ENCODE measurements around the gene C14orf119.

GRCh38 chr14:23146980-23147379 is 51.7 kb downstream of the C14orf119 start:
- TF ChIP-seq FOXJ3 (CRISPR knock-in tag; IDR thresholded peaks at IDR 0.05) (no peak), SMARCC2 (IDR thresholded peaks at IDR 0.05; ENCODE audit: low read depth) (no peak), SP2 (IDR thresholded peaks at IDR 0.05; ENCODE audit: extremely low read depth, low read depth, low read length, poor library complexity, severe bottlenecking) (no peak), RAD21 (CRISPR knock-in tag; conservative IDR thresholded peaks at IDR 0.05 in 1 of 2, IDR thresholded peaks at IDR 0.05 in 1 of 2) (no peak), ZNF274 (IDR thresholded peaks at IDR 0.05; ENCODE audit: borderline replicate concordance, low read depth, low read length) (no peak), ARID1B (IDR thresholded peaks at IDR 0.05) (no peak), ZNF143 (CRISPR knock-in tag; IDR thresholded peaks at IDR 0.05) (no peak), ERF (CRISPR knock-in tag; IDR thresholded peaks at IDR 0.05) (no peak), ZBTB43 (CRISPR knock-in tag; IDR thresholded peaks at IDR 0.05) (no peak), PBX2 (CRISPR knock-in tag; IDR thresholded peaks at IDR 0.05; ENCODE audit: low read depth) (no peak), PBX2 (tag; conservative IDR thresholded peaks at IDR 0.05; ENCODE audit: low read depth) (0 out of 2 replicates have a peak, but pooled peaks have one; percentile 6)

Measured in K562 (cell line).